Measurements from ENCODE around the gene ST3GAL3. TPM values are rescaled to one million over a fixed set of nuclear protein-coding genes. Genes with fewer than 3 reads are reported as not detected.

ST3GAL3 gene
- total RNA-seq, 1 donor = 10.8 TPM

DNA sequence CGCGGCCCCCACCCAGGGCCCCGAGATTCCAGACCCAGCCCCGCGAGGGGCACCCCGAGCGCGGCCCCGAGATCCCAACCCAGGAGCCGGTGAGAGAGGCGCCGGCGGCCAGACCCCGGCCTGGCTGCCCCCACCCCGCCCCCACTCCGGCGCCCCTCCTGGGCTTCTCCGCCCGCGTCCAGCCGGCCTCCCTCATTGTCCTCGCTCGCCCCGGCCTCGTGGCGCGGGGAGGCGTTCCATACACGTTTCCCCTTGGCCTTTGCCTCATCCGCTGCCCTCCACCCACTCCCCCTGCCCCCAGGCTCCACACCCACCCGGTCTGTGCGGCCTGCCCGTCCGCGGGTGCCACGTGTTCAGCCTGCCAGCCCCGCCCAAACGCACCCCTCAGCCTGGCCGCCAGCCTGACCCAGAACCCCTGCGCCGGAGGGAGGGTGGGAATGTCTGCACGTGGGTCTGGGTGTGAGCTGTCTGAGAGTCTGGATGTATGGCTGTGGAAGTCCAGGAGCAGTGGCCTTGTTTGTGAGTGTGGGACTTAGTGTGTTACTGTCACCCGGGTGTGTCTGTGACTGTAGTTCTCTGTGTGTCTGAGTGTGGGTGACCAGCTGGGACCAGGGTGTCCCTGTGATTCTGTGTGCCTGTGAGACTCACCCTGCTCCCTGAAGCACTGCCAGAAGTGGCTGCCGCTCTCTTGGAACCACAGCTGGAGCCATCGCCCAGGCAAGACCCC lies 272.4 kb downstream of the ST3GAL3 start:
- Histone ChIP-seq H3K4me3 (ENCODE audit: low read length) (no peak overlapping the region), H3K4me1 (ENCODE audit: insufficient read depth, low read length) (peaks cover 53% of the 10 kb centered on the region), H3K27me3 (ENCODE audit: insufficient read depth, low read length) (no peaks in the 10 kb centered on the region), H3K9me3 (ENCODE audit: low read depth, low read length) (no peaks in the 10 kb centered on the region)

DNA sequence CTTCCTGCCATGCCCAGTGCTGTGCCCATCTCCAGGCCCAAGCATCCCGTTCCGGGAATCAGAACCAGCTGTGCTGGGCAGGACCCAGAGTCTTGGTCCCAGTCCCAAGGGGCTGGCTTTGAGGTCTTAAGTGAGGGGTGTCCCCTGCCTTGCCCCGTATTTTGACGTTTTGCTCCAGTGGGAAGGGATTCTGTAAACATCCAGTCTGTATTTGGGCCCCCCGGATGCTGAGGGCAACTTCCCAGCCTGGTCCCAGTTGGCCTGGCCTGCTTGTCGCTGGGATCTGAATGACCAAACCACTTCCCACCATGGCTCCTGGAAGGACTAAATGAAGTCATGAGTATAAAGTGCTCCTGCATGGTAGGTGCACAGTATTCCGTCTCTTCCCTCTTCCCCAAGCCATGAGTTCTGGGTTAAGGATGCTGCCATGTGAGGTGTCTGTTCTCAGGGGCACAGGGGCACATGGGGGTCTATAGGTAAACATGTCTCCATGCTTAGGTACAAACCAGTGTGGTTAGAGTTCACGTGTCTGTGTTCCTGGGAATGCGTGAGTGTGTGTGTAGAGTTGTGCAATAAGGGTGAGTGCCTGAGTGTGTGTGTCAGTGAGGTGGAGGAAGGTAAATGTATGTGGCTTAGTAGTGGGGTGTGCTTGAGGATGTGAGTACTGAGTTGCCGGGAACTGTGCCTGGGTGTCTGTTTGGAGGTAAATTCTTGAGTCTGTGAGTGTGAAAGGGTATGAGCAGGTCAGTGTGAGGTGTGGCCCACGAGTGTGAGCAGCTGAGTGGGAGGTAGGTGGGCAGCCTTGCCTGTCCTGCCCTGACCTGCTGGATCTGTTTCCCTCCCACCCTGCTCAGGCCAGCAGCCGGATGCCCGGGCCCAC lies 273.2 kb downstream of the ST3GAL3 start:
- no peak overlapping the region for H3K4me3 ChIP-seq (ENCODE audit: low read length)
- peaks cover 50% of the 10 kb centered on the region for H3K4me1 ChIP-seq (ENCODE audit: insufficient read depth, low read length)
- H3K27me3 ChIP-seq (ENCODE audit: insufficient read depth, low read length) = no peaks in the 10 kb centered on the region
- no peaks in the 10 kb centered on the region for H3K9me3 ChIP-seq (ENCODE audit: low read depth, low read length)

Other genes starting within 250 kb of the ST3GAL3 start
- gene PTPRF, start 176.7 kb upstream of the ST3GAL3 start, total RNA-seq = under 0.01 TPM
- gene KDM4A, start 57.4 kb upstream of the ST3GAL3 start, total RNA-seq = 27.7 TPM
- gene ARTN, start 226.3 kb downstream of the ST3GAL3 start, total RNA-seq = not detected
- 2.3 TPM for gene IPO13, start 239.4 kb downstream of the ST3GAL3 start, total RNA-seq

Measured in mononuclear cell (primary cell).